GM21825 (cell line): ENCODE results near the gene APOF.
A peak's percentile ranks its signal among the peaks of the same experiment; 100 is the strongest.
"Not testable (repeated sequence)": the region's sequence is repeated elsewhere in the genome, so short reads cannot be mapped to it uniquely, and the experiment has no call there.

Experiments used
- ATAC-seq: cut with Tn5 transposase; IDR thresholded peaks from one replicate; pipeline ENCODE4 v1.9.1; 2021; ENCODE audit warnings: mild to moderate bottlenecking, moderate library complexity; ENCODE audit not compliant: unreplicated experiment

The APOF gene

GRCh38 chr12:56362130-56363059 lies at the start of gene APOF:
TSS of gene APOF (minus strand) at chr12:56362857. CDS start at chr12:56362745, 112 bp downstream.
- ATAC-seq: no peak

- no peak for ATAC-seq
These were observed 49.4 kb upstream of the APOF start for GRCh38 chr12:56411781-56412639.

- ATAC-seq: no peak
These were observed 48.1 kb upstream of the APOF start for GRCh38 chr12:56410768-56411167.

- ATAC-seq: no peak
These were observed 46.3 kb upstream of the APOF start for GRCh38 chr12:56408799-56409417.

GRCh38 chr12:56404227-56404626 lies 41.6 kb upstream of the APOF start:
- ATAC-seq: not testable (repeated sequence)

- not testable (repeated sequence) for ATAC-seq
These were observed 39.0 kb upstream of the APOF start for GRCh38 chr12:56401612-56402011.

- ATAC-seq: not testable (repeated sequence)
These were observed 38.5 kb upstream of the APOF start for GRCh38 chr12:56401125-56401524.

GRCh38 chr12:56399466-56399865 lies 36.8 kb upstream of the APOF start:
- ATAC-seq: not testable (repeated sequence)

GRCh38 chr12:56398324-56398723 lies 35.7 kb upstream of the APOF start:
- ATAC-seq: no peak

- no peak for ATAC-seq
These were observed 29.7 kb upstream of the APOF start for GRCh38 chr12:56392331-56392730.

GRCh38 chr12:56391721-56392120 lies 29.1 kb upstream of the APOF start:
- ATAC-seq: no peak

GRCh38 chr12:56389412-56389811 lies 26.8 kb upstream of the APOF start:
- ATAC-seq: no peak

GRCh38 chr12:56387152-56387736 lies 24.6 kb upstream of the APOF start:
- no peak for ATAC-seq

GRCh38 chr12:56385873-56386272 lies 23.2 kb upstream of the APOF start:
- no peak for ATAC-seq

GRCh38 chr12:56382611-56383010 lies 20.0 kb upstream of the APOF start:
- ATAC-seq: no peak

- ATAC-seq: no peak
These were observed 15.3 kb upstream of the APOF start for GRCh38 chr12:56377989-56378316.

GRCh38 chr12:56377310-56377988 lies 14.8 kb upstream of the APOF start:
- ATAC-seq: no peak

- peak; percentile 82 for ATAC-seq
These were observed 13.2 kb upstream of the APOF start for GRCh38 chr12:56375598-56376434.
